ENCODE results near the gene PIK3CB.

PIK3CB gene

DNA sequence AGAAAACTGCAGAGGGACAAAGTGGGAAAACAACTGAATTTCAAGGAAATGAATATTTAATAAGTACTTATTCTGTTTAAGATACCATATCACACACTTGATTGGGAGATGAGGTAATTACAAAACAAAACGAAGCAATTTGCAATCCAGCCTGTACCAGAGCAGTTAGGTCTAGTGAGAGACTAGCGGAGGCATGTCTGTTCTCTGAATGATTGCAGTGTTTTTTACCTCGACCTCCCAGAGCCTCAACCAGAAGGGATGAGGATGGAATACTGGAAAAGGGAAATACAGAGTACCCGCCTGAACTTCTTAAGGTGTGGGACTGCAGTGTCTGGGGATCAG lies 59.5 kb downstream of the PIK3CB start:
- Histone ChIP-seq H3K4me3 (ENCODE audit: low read length) (no peak overlapping the region), H3K36me3 (ENCODE audit: insufficient read depth, low read length) (no peaks in the 10 kb centered on the region), H3K9ac (ENCODE audit: low read depth, low read length) (no peak overlapping the region), H3K4me1 (ENCODE audit: insufficient read depth, low read length) (peaks cover 7% of the 10 kb centered on the region; the same call in 1 of the 2 replicates), H3K27ac (ENCODE audit: low read depth, low read length) (no peak overlapping the region), H3K27me3 (ENCODE audit: insufficient read depth, low read length) (no peaks in the 10 kb centered on the region), H3K9me3 (ENCODE audit: insufficient read depth, low read depth, low read length) (peaks cover 4% of the 10 kb centered on the region; the same call in 1 of the 2 replicates)
- 91% methylated on average over 4 of the region's 4 CpGs for WGBS

DNA sequence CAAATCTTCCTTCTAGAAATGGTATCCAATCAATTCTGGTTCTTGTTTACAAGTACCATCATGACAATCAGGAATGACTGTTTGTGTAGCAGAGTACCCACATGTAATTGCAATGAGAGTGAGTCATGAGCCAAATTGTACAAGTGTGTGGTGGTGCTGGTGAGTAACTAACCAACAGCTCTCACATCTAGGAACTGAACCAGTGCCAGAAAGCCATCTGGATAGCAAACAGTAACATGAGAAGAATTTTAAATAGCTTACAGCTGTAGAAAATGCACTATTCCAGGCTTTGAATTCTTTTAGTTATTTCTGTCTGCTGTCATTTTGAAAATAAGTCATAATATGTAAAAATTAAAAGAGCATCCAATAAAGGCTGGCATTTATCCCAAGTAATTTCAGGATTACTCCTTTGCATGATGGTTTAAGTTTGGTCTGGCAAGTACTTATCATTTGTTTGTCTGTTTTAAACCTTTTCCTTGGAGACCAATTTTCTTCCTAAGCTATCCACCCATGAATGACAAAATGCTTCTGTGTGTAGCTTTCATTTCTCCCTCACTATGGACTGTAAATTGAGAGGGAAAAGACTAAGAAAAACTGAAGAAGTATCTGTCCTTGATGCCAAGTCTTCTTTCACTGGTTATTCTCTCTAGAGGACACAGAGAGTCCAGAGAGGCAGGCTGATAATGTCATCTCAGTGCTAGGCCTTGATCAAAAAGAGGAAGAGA lies 60.0 kb downstream of the PIK3CB start:
- H3K4me3 ChIP-seq (ENCODE audit: low read length): no peak overlapping the region
- no peaks in the 10 kb centered on the region for H3K27me3 ChIP-seq (ENCODE audit: insufficient read depth, low read length)
- H3K9ac ChIP-seq (ENCODE audit: low read depth, low read length): no peak overlapping the region
- no peaks in the 10 kb centered on the region for H3K36me3 ChIP-seq (ENCODE audit: insufficient read depth, low read length)
- peaks cover 7% of the 10 kb centered on the region; the same call in 1 of the 2 replicates for H3K4me1 ChIP-seq (ENCODE audit: insufficient read depth, low read length)
- H3K27ac ChIP-seq (ENCODE audit: low read depth, low read length): no peak overlapping the region
- H3K9me3 ChIP-seq (ENCODE audit: insufficient read depth, low read depth, low read length): peaks cover 8% of the 10 kb centered on the region; the same call in 1 of the 2 replicates

DNA sequence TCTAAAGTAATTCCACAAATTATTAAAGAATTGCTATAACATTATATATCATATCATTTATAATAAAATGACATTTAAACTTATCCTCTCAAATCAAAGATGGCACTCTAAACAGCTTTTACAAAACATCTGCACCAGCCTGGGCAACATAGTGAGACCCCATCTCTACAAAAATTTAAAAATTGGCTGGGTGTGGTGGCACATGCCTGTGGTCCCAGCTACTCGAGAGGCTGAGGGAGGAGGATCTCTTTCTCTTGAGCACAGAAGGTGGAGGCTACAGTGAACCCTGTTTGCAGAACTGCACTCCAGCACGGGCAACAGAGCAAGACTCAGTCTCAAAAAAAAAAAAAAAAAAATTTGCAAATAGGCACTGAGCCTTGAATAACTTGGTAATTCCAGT lies 63.1 kb downstream of the PIK3CB start:
- peaks cover 19% of the 10 kb centered on the region for H3K36me3 ChIP-seq (ENCODE audit: insufficient read depth, low read length)
- 95% methylated on average over 2 of the region's 2 CpGs for WGBS

DNA sequence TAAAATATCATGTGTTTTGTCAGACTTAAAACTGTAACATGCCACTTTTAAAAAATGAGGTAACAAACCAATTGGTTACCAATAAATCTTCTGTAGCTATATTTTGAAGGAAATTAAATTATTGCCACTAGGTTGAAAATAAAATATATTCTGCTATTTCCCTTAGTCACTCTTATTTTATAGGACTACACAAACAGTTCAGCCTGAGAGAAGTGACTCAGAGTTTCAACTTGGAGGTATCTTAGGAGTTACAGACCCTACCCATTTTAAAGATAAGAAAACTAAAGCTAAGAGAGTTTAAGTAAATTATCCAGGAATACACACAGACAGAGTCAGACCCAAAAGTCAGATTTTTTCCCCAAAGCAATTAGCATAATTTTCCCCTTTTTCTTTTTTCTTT lies 65.1 kb downstream of the PIK3CB start:
- Histone ChIP-seq H3K9me3 (ENCODE audit: insufficient read depth, low read depth, low read length) (peaks cover 35% of the 10 kb centered on the region), H3K4me3 (ENCODE audit: low read length) (no peak overlapping the region), H3K27ac (ENCODE audit: low read depth, low read length) (no peak overlapping the region), H3K27me3 (ENCODE audit: insufficient read depth, low read length) (no peaks in the 10 kb centered on the region), H3K36me3 (ENCODE audit: insufficient read depth, low read length) (peaks cover 19% of the 10 kb centered on the region), H3K9ac (ENCODE audit: low read depth, low read length) (no peak overlapping the region), H3K4me1 (ENCODE audit: insufficient read depth, low read length) (no peaks in the 10 kb centered on the region)

More for the DNA sequence above, 63.1 kb downstream of the PIK3CB start:
- peaks cover 7% of the 10 kb centered on the region; the same call in 1 of the 2 replicates for H3K4me1 ChIP-seq (ENCODE audit: insufficient read depth, low read length)
- H3K27me3 ChIP-seq (ENCODE audit: insufficient read depth, low read length): no peaks in the 10 kb centered on the region
- no peak overlapping the region for H3K9ac ChIP-seq (ENCODE audit: low read depth, low read length)
- no peak overlapping the region for H3K27ac ChIP-seq (ENCODE audit: low read depth, low read length)
- peaks cover 35% of the 10 kb centered on the region for H3K9me3 ChIP-seq (ENCODE audit: insufficient read depth, low read depth, low read length)
- H3K4me3 ChIP-seq (ENCODE audit: low read length): no peak overlapping the region

DNA sequence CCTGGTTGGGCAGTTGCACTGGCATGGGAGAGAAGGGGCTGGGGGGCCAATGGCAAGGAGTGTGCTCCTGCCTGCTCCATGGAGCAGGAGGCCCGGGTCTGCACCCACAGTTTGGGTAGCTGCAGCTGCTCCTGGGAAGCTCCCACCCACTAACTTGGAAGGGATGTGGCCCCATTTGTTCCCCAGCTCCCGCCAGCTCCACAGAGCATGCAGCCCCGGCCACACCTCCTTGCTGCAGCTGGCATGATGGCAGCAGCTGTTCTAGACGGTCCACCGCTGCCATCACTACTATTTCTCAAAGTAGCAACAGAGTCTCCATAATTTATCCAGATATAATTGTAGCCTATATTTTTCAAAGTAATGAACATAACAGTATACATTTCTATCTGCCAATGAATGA lies 65.8 kb downstream of the PIK3CB start:
- H3K4me1 ChIP-seq (ENCODE audit: insufficient read depth, low read length): no peaks in the 10 kb centered on the region
- peaks cover 19% of the 10 kb centered on the region for H3K36me3 ChIP-seq (ENCODE audit: insufficient read depth, low read length)
- H3K4me3 ChIP-seq (ENCODE audit: low read length): no peak overlapping the region
- WGBS: 97% methylated on average over 5 of the region's 5 CpGs
- peaks cover 35% of the 10 kb centered on the region for H3K9me3 ChIP-seq (ENCODE audit: insufficient read depth, low read depth, low read length)
- no peaks in the 10 kb centered on the region for H3K27me3 ChIP-seq (ENCODE audit: insufficient read depth, low read length)
- H3K27ac ChIP-seq (ENCODE audit: low read depth, low read length): no peak overlapping the region
- no peak overlapping the region for H3K9ac ChIP-seq (ENCODE audit: low read depth, low read length)

DNA sequence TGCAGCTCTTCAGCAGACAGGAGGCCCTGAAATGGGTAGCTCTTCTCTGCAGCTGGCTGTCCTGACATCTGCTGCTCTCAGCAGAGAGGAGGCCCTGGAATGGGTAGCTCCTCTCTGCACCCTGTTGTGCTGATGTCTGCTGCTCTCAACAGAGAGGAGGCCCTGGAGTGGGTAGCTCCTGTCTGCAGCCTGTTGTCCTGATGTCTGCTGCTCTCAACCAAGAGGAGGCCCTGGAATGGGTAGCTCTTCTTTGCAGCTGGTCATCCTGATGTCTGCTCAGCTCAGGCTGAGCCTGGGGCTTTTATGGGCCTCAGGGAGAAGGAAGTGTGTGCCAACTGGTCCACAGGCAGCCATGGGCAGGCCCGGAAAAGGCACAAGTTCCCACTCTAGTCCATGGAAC lies 66.6 kb downstream of the PIK3CB start:
- no peaks in the 10 kb centered on the region for H3K4me1 ChIP-seq (ENCODE audit: insufficient read depth, low read length)
- no peaks in the 10 kb centered on the region for H3K27me3 ChIP-seq (ENCODE audit: insufficient read depth, low read length)
- 100% methylated on average over 1 of the region's 1 CpG for WGBS
- H3K36me3 ChIP-seq (ENCODE audit: insufficient read depth, low read length): peaks cover 19% of the 10 kb centered on the region
- no peak overlapping the region for H3K27ac ChIP-seq (ENCODE audit: low read depth, low read length)
- H3K9ac ChIP-seq (ENCODE audit: low read depth, low read length): no peak overlapping the region
- peaks cover 35% of the 10 kb centered on the region for H3K9me3 ChIP-seq (ENCODE audit: insufficient read depth, low read depth, low read length)
- no peak overlapping the region for H3K4me3 ChIP-seq (ENCODE audit: low read length)

DNA sequence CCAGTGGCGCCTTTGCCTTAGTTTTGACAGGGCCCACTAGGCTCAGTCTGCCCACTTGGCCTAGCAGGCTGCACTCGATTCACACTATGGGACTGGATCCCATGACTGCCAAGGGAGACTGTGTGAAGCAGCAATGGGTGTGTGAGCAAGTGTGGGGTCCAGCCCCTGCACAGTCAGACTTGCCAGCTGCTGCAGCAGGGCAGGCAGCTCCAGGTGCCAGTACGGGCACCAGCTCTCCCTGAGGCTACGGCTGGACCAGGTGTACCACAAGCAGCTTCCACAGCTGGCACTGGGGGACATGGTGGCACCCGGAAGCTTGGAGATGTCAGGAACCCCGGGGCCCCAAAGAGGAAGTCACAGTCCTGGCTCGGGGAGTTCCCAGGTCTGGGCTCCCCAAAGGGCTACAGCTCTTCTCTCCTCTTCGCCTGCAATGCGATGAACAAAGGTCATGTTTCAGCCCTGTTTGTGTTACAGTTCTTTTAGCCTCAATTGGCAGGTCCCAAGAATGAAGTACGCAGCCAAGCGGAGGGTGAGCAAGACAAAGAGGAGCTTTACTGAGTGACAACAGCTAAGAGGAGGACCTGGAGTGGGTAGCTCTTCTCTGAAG lies 67.1 kb downstream of the PIK3CB start:
- Histone ChIP-seq H3K27me3 (ENCODE audit: insufficient read depth, low read length) (no peaks in the 10 kb centered on the region), H3K4me1 (ENCODE audit: insufficient read depth, low read length) (no peaks in the 10 kb centered on the region), H3K36me3 (ENCODE audit: insufficient read depth, low read length) (peaks cover 19% of the 10 kb centered on the region), H3K27ac (ENCODE audit: low read depth, low read length) (no peak overlapping the region), H3K9ac (ENCODE audit: low read depth, low read length) (no peak overlapping the region), H3K9me3 (ENCODE audit: insufficient read depth, low read depth, low read length) (peaks cover 35% of the 10 kb centered on the region), H3K4me3 (ENCODE audit: low read length) (no peak overlapping the region)
- 95% methylated on average over 11 of the region's 11 CpGs for WGBS

DNA sequence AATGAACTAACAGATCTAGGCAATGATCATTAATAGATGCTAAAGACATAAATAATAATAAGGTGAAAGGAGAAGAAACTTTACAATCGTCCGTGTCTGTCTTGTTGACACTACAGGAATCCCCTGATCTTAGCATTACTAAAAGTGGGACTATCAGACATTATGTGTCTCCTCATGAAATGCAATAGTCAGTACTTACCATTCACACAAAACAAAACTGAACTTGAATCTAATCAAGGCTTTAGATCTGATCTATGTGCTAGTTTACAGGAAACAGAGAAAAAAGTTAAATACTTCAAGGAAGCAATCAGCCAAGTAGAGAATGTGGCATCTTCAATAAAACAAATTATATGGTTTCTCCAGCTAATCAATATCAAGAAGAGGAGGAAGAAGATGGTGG lies 73.7 kb downstream of the PIK3CB start:
- WGBS: 100% methylated on average over 2 of the region's 2 CpGs
- H3K27me3 ChIP-seq (ENCODE audit: insufficient read depth, low read length): no peaks in the 10 kb centered on the region

DNA sequence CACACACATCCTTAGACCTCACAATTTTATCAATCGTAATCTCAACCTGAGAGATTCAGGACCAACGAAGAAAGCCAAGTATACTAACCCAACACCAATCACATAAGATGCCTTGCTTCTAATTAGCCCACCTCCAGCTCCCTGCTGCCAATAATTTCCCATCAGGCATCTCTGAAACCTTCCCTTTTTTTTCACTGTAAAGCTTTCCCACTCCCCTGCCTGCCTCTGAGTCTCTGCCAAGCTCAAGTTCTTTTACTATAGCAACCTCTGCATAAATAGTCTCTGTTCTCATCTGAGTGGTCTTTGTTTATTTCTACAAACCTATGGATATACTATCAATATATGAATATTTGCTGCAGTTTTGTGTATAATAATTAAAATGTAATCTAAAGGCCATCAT lies 86.5 kb downstream of the PIK3CB start:
- H3K27ac ChIP-seq (ENCODE audit: low read depth, low read length): no peak overlapping the region
- H3K9ac ChIP-seq (ENCODE audit: low read depth, low read length): no peak overlapping the region
- H3K27me3 ChIP-seq (ENCODE audit: insufficient read depth, low read length): no peaks in the 10 kb centered on the region
- H3K4me3 ChIP-seq (ENCODE audit: low read length): no peak overlapping the region
- peaks cover 10% of the 10 kb centered on the region for H3K9me3 ChIP-seq (ENCODE audit: insufficient read depth, low read depth, low read length)
- H3K36me3 ChIP-seq (ENCODE audit: insufficient read depth, low read length): peaks cover 19% of the 10 kb centered on the region
- no peaks in the 10 kb centered on the region for H3K4me1 ChIP-seq (ENCODE audit: insufficient read depth, low read length)
- WGBS: 91% methylated on average over 2 of the region's 2 CpGs

More for the DNA sequence above, 73.7 kb downstream of the PIK3CB start:
- H3K27ac ChIP-seq (ENCODE audit: low read depth, low read length): no peak overlapping the region
- no peaks in the 10 kb centered on the region for H3K9me3 ChIP-seq (ENCODE audit: insufficient read depth, low read depth, low read length)
- H3K4me1 ChIP-seq (ENCODE audit: insufficient read depth, low read length): no peaks in the 10 kb centered on the region
- H3K36me3 ChIP-seq (ENCODE audit: insufficient read depth, low read length): peaks cover 14% of the 10 kb centered on the region; the same call in 1 of the 2 replicates
- H3K9ac ChIP-seq (ENCODE audit: low read depth, low read length): no peak overlapping the region
- no peak overlapping the region for H3K4me3 ChIP-seq (ENCODE audit: low read length)

DNA sequence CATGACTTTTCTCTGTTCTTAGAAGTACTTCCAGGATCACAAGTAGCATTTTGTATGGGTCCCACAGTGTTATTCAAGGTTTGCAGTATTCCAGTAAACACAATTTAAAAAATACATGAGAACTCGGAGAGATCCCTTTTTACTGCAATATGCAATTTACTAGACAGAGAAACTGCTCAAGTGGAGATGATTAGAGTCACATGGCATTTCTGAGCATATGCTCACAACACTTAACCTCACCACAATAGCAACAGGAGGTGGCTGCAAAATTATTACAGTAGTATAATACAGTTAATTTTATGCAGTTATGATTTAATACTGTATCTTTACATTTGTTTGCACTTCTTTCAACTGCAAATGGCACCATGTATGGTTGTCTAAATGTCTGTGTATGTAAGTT lies 87.5 kb downstream of the PIK3CB start:
- no peak overlapping the region for H3K9ac ChIP-seq (ENCODE audit: low read depth, low read length)
- WGBS: 100% methylated on average over 1 of the region's 1 CpG
- H3K4me1 ChIP-seq (ENCODE audit: insufficient read depth, low read length): no peaks in the 10 kb centered on the region
- no peak overlapping the region for H3K4me3 ChIP-seq (ENCODE audit: low read length)
- peaks cover 10% of the 10 kb centered on the region for H3K9me3 ChIP-seq (ENCODE audit: insufficient read depth, low read depth, low read length)
- no peaks in the 10 kb centered on the region for H3K27me3 ChIP-seq (ENCODE audit: insufficient read depth, low read length)
- peaks cover 15% of the 10 kb centered on the region for H3K36me3 ChIP-seq (ENCODE audit: insufficient read depth, low read length)
- no peak overlapping the region for H3K27ac ChIP-seq (ENCODE audit: low read depth, low read length)

DNA sequence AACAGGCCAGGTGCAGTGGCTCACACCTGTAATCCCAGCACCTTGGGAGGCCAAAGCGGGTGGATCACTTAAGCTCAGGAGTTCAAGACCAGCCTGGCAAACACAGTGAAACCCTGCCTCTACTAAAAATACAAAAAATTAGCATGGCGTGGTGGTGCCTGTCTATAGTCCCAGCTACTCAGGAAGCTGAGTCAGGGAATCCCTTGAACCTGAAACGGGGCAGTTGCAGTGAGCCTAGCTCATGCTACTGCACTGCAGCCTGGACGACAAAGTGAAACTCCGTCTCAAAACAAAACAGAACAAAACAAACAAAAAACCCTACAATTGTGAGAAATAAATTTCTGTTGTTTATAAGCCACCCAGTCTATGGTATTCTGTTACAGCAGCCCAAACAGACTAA lies 94.7 kb downstream of the PIK3CB start:
- H3K27me3 ChIP-seq (ENCODE audit: insufficient read depth, low read length): no peaks in the 10 kb centered on the region
- H3K4me1 ChIP-seq (ENCODE audit: insufficient read depth, low read length): no peaks in the 10 kb centered on the region
- peaks cover 21% of the 10 kb centered on the region for H3K36me3 ChIP-seq (ENCODE audit: insufficient read depth, low read length)
- H3K4me3 ChIP-seq (ENCODE audit: low read length): no peak overlapping the region
- H3K9me3 ChIP-seq (ENCODE audit: insufficient read depth, low read depth, low read length): no peaks in the 10 kb centered on the region
- no peak overlapping the region for H3K27ac ChIP-seq (ENCODE audit: low read depth, low read length)
- WGBS: 97% methylated on average over 5 of the region's 5 CpGs
- H3K9ac ChIP-seq (ENCODE audit: low read depth, low read length): no peak overlapping the region
